GM19452 (cell line): ENCODE measurements around the gene RAB11B.
"Not testable (repeated sequence)": the region's sequence is repeated elsewhere in the genome, so short reads cannot be mapped to it uniquely, and the experiment has no call there.

Source experiments
- ATAC-seq: cut with Tn5 transposase; IDR thresholded peaks from one replicate; pipeline ENCODE4 v1.9.1; 2021; ENCODE audit not compliant: unreplicated experiment

Gene RAB11B

DNA sequence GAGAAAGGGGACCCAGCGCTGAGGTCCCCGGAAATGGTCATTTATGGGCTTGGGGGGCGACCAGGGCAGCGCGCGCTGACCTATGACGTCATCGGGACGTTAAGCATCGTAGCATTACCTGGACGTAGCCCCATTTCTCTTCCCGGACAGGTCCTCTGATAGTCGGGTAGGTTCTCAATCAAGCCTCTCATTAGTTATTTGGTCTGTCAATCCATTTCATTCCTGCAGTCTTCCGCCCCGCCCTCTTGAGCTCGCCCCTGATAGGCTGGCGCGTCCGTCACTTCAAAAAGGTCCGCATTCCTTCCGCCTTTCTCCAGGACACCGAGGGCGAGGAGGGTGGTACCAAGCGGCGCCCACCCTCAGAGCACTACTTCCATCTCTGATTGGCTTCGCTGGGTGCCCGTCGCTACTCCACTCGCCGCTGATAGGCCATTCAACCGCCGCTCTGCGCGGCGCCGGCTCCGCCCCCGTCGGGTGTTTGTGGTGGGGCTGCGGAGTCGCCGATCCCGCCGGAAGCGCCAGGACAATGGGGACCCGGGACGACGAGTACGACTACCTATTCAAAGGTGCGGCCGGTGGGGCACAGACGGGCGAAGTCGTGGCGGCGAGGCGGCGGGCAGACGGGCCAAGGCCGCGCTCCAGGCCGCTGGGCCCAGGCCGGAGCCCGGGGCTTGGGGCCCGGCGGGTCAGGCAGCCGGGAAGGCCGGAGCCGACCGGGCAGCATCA, at the start of gene RAB11B:
TSS of gene RAB11B (plus strand) at position 470 of the 726 bp plus-strand sequence. CDS start at position 527, 57 bp downstream.
- ATAC-seq = peak; percentile 85

DNA sequence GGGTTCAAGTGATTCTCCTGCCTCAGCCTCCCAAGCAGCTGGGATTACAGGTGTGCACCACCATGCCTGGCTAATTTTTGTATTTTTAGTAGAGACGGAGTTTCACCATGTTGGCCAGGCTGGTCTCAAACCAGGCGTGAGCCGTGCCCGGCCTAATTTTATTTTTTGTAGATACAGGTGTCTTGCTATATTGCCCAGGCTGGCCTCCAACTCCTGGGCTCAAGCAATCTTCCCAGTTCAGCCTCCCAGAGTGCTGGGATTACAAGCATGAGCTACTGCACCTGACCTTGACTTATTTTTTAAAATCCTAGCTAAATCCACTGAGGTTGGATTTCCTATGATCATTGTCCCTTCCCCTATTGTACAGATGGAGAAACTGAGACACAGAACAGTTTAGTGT, 48.7 kb upstream of the RAB11B start:
- not testable (repeated sequence) for ATAC-seq

DNA sequence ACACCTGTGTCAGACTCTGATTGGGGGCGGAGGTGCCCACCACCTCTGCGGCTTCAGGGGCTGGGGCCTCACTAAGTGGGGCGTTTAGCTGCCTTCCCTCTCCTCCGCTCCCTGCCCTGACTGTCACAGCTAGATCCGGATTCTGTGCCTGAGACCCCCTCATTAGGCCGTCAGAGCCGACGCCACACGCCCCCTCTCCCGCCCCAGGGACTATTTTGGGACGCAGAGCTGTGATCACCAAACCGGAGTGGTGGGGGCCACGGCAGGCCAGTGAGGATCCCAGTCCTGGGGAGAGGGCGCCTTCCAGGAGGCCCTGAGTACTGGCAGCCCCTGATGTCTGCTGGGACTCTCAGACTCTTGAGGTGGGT, 47.9 kb upstream of the RAB11B start:
- ATAC-seq = no peak

DNA sequence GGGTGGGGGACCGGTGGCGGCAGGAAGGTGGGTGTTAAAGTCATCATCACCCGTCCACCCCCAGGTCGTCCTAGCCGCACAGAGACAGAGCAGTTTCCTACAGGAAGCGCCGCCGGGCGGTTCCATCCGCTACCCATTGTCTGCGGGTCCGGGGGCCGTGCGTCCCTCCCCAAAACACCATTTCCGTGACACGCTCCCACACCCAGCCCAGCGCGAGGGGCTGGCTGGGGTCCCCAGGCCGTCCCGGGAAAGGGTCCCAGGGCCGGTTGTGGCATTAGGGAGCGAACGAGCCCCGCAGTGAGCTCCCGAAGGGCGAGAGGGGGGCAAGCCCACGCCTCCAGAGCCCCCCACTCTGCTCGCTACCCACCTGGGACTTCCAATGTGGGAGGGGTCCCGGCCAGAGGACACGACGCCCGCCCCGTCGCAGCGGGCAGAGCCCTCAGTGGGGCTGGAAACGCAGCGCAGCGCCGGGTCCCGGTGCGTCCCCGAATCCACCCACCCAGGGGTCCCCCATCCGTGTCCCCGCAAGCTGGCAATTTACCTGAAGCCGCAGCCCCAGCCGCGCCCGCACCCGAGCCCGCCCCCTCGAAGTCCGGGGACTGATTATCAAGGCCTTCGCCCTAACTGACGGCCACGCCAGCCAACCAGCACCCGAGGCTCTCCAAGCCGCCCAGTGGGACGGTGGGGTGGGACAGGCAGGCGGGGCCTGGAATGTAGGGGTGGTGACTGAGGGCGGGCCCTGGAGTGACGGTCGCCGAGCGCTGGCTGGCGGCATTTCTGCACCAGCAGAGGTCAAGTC, 47.3 kb upstream of the RAB11B start, which contains the start of gene KANK3:
TSS of gene KANK3 (minus strand) at position 579 of the 799 bp plus-strand sequence. CDS start 5,434 bp downstream, outside the sequence.
- peak; percentile 86 for ATAC-seq

DNA sequence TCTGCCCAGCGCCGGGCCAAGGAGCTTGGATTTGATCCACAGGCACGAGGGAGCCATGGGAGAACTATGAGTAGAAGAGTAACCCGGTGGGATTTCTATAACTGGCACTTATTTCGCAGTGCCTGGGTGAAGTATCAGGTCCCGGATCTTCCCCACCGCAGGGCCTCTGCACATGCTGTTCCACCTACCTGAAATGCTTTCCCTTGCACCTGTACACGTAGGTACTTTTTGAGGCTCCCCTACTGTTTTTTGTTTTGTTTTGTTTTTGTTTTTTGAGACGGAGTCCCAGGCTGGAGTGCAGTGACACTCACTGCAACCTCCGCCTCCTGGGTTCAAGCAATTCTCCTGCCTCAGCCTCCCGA, 46.7 kb upstream of the RAB11B start:
- ATAC-seq = no peak

DNA sequence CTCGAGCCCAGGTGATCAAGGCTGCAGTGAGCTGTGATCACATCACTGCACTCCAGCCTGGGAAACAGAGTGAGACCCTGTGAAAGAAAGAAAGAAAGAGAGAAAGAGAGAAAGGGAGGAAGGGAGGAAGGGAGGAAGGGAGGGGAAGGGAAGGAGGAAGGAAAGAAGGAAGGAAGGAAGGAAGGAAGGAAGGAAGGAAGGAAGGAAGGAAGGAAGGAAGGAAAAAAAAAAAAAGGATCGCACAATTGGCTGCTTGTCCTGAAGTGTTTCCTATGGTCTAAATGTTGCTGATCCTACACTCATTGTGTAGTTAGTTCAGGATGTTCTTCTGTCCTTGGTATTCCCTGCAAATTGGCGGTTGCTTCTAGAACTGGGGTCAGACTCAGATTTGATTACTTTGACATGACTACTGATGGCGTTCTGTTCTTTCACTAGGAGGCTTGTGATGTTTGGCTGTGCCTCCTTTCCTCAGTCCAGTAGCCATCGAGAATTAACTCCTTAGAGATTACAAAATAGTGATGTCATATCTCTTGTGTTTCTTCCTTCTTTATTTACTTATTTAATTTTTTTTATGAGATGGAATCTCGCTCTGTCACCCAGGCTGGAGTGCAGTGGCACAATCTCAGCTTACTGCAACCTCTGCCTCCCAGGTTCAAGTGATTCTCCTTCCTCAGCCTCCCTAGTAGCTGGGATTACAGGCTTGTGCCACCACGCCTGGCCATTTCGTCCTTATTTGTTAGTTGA, 40.4 kb upstream of the RAB11B start:
- not testable (repeated sequence) for ATAC-seq

DNA sequence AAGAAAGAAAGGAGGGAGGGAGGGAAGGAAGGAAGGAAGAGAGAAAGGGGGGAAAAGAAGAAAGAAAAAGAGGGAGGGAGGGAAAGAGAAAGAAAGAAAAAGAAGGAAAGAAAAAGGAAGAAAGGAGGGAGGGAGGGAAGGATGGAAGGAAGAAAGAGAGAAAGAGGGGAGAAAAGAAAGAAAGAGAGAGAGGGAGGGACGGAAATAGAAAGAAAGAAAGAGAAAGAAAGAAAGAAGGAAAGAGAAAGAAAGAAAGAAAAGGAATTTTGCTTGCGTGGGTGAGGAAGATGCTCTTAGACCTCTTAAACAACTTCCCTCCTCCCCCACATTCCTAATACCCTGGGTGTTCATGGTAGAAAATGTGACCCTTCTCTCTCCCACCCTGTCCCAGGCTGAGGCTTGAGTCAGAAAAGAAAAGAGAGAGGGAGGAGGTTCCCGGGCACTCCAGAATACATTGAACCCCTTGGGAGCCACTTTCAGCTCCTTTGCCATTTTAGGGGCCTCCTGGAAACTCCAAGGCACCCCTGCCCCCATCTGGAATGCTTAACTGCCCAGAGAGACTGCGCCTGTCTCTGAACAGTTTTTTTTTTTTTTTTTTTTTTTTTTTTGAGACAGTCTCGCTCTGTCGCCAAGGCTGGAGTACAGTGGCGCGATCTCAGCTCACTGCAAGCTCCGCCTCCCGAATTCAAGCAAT, 37.9 kb upstream of the RAB11B start:
- ATAC-seq = no peak

DNA sequence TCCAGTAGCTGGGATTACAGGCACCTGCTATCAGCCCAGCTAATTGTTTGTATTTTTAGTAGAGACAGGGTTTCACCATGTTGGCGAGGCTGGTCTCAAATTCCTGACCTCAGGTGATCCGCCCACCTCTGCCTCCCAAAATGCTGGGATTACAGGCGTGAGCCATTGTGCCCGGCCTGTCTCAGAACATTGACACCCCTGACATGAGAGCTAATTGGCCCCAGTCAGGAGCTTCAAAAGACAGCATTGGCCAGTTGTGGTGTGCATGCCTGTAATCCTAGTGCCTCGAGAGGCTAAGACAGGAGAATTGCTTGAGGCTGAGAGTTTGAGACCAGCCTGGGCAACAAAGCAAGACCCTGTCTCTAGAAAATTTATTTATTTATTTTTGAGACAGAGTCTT, 37.3 kb upstream of the RAB11B start:
- ATAC-seq = not testable (repeated sequence)

DNA sequence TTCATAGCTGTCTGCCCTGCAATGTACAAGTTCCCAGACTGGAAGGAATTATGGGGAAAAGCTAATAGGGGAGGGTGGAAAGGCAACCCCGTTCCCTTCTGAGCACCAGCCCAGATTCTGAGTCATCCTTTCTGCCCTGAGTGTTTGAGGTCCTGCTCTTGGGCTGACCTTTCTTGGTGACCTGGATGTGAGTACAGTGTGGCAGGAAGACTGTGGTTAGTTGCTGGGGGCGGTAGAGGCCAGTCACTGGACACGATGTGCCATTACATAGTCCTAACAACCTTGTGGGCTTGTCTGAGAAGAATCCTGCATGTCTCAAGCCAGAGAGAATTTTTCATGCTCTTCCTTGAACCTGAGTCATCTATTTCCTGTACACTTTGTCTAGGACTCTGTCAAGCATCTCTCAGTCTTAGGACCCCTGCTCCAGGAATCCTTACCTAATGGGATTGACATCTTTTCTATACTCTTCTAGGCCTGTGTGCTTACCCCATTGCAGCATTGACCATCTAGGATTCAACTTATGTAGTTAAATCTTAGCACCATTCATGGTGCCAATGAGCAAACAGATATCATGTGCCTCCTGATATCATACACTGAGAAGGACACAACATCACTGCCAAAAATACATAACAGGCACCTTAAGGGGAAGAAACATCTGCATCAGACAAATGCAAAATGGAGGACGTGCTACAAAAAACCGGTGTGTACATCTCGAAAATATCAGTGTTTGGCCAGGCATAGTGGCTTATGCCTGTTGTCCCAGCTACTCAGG, 34.3 kb upstream of the RAB11B start:
- ATAC-seq = no peak

DNA sequence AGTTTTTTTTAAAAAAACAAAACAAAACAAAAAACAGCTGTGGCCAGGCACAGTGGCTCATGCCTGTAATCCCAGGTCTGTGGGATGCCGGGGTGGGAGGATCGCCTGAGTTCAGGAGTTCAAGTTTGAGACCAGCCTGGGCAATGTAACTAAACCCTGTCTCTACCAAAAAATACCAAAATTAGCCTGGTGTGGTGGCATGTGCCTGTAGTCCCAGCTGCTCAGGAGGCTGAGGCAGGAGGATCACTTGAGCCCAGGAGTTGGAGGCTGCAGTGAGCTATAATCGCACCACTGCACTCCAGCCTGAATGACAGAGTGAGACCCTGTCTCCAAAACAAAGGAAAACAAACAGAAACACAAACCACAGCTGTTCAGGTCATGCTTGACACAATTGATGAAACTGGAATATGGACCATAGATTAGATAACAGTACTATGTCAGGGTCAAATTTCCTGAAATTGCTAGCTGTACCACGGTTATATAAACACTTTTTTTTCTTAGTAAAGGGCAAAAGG, 33.1 kb upstream of the RAB11B start:
- ATAC-seq = no peak

DNA sequence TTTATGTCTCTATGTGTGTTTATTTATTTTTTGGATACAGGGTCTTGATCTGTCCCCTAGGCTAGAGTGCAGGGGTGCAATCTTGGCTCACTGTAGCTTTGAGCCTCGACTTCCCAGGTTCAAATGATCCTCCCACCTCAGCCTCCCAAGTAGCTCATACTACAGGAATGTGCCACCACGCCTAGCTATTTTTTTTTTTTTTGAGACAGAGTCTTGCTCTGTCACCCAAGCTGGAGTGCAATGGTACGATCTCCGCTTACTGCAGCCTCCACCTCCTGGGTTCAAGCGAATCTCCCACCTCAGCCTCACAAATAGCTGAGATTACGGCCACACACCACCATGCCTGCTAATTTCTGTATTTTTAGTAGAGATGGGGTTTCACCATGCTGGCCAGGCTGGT, 31.2 kb upstream of the RAB11B start:
- no peak for ATAC-seq

DNA sequence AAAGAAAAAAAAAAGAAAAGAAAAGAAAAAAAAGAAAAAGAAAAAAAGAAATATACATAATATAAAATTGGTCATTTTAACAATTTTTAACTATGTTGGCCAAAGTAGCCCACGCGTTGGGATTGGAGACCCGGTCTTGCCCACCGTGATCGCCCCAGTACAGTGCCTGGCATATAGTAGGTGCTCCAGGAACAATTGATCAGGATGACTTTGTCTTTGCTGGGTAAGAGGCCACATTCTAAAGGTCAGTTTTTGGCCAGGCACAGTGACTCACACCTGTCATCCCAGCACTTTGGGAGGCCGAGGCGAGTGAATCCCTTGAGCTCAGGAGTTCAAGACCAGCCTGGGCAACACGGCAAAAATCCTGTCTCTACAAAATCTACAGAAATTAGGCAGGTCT, 30.0 kb upstream of the RAB11B start:
- ATAC-seq = no peak

DNA sequence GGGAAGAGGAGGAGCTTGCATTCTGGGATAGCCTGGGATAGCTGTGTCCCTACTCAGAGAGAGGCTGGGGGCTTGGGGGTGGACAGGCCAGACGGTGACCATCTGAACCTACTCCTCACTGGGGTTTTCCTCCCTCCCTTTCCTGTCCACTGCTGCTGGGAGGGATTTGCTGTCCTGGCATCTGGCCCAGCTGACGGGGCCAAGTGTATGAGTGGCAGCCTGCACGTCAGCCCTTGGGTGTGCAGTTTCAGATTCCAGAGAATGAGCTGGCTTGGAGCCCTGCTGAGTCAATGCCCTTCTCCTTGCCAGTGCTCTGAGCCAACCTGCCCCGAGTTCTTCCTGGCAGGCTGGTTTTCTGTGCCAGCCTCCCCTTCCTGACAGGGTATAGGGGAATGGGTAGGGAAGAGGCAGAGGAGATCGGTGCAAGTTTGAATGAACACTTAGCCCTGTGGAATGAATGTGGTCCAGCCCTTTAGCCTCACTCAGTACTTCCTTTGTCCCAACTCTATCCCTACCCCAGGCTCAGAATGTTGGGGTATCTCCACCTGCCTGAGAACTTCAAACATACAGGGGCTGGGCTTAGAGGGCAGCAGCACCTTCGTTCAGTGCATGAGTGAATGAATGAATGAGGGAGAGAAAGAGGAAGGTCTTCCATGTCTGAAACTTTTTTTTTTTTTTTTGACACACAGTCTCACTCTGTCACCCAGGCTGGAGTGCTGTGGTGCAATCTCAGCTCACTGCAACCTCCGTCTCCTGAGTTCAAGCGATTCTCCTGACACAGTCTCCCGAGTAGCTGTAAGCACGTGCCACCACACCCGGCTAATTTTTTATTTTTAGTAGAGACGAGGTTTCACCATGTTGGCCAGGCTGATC, 28.0 kb upstream of the RAB11B start:
- ATAC-seq = no peak

DNA sequence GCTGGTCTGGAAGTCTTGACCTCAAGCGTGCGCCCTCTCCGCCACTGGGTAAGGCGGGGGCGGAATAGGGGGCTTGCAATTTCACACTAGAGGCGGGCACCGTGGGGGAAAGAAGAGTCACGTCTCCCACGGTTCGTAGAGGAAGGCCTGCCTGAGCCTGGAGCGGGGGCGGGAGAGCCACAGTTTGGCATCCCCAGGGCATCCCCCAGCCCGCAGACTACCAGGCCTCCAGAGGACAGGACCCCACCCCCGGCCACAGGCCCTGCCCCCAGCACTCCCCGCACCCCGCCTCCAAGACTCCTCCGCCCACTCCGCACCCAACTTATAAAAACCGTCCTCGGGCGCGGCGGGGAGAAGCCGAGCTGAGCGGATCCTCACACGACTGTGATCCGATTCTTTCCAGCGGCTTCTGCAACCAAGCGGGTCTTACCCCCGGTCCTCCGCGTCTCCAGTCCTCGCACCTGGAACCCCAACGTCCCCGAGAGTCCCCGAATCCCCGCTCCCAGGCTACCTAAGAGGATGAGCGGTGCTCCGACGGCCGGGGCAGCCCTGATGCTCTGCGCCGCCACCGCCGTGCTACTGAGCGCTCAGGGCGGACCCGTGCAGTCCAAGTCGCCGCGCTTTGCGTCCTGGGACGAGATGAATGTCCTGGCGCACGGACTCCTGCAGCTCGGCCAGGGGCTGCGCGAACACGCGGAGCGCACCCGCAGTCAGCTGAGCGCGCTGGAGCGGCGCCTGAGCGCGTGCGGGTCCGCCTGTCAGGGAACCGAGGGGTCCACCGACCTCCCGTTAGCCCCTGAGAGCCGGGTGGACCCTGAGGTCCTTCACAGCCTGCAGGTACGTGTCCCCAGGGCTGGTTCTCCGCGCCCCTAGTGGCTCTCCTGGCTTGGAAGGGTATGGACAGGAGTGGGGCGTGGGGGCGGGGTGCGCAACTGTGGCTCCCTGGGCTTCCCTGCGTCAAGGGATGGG, 26.1 kb upstream of the RAB11B start, which contains the start of gene ANGPTL4:
TSS of gene ANGPTL4 (plus strand) at position 353 of the 969 bp plus-strand sequence. CDS start at position 520, 167 bp downstream.
- no peak for ATAC-seq

DNA sequence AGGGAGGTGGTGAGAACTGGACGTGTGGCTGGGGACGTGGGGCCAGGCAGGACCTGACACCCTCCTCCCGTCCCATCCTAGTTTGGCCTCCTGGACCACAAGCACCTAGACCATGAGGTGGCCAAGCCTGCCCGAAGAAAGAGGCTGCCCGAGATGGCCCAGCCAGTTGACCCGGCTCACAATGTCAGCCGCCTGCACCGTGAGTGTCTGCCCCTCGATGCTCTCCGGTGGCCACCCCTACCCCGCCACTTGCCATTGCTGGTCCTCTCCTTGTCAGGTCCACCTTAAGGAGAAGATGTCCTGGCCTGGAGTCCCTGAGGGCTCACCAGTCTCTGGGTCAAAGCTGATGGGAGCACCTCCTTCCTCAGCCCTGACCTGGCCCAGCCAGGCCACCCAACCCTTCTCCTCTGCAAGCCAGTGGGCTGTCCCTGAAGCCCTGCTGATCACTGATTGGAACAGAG, 24.0 kb upstream of the RAB11B start:
- ATAC-seq = no peak

DNA sequence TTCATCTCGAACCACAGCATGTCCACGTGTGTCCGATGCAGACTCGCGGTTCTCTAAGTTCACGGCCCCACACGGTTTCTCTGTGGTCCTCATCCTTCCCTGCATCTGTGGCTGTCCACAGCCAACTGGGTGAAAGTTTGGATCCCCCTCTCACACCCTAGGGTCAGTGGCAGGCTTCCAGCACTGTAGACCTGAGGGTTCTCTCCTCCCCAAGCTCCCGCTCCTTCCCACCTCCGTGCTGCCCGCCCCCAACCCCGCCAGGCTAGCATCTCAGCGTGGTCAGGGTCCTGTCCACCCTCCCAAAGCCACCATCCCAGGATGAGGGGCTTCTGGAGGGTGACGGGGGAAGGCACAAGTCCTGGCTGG, 23.2 kb upstream of the RAB11B start:
- no peak for ATAC-seq

DNA sequence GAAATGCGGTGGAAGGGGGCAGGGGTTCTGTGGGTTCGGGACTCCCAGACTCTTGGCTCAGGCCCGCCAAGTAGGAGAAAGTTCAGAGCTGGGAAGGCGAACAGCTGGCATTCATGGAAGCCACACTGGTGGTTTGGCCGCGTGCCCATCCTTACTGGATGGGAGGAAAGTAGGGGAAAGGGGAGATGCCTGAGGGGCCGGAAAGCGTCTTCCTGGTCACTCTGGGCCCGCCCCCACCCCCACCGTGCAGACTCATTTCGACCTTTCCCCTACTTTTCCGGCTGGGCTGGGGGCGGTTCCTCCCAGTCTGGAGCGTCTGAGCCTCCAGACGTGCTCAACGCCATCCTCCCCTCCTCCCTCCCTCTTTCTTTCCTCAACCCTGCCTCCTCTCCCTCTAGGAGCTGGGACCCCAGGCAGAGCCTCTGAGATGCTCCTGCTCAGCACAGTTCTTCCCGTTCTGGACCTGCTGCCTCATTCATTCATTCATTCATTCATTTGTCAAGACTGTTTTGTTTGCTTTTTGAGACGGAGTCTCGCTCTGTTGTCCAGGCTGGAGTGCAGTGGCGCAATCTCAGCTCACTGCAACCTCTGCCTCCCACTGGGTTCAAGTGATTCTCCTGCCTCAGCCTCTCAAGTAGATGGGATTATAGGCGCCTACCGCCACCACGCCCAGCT, 22.7 kb upstream of the RAB11B start:
- ATAC-seq = no peak
